HG02610 (cell line): ENCODE data around the gene SWSAP1.
"Not testable (repeated sequence)": the region's sequence is repeated elsewhere in the genome, so short reads cannot be mapped to it uniquely, and the experiment has no call there.

Experiments
- ATAC-seq: cut with Tn5 transposase; IDR thresholded peaks from one replicate; pipeline ENCODE4 v1.9.1; 2021; ENCODE audit warnings: mild to moderate bottlenecking, moderate library complexity; ENCODE audit not compliant: unreplicated experiment

The SWSAP1 gene

DNA sequence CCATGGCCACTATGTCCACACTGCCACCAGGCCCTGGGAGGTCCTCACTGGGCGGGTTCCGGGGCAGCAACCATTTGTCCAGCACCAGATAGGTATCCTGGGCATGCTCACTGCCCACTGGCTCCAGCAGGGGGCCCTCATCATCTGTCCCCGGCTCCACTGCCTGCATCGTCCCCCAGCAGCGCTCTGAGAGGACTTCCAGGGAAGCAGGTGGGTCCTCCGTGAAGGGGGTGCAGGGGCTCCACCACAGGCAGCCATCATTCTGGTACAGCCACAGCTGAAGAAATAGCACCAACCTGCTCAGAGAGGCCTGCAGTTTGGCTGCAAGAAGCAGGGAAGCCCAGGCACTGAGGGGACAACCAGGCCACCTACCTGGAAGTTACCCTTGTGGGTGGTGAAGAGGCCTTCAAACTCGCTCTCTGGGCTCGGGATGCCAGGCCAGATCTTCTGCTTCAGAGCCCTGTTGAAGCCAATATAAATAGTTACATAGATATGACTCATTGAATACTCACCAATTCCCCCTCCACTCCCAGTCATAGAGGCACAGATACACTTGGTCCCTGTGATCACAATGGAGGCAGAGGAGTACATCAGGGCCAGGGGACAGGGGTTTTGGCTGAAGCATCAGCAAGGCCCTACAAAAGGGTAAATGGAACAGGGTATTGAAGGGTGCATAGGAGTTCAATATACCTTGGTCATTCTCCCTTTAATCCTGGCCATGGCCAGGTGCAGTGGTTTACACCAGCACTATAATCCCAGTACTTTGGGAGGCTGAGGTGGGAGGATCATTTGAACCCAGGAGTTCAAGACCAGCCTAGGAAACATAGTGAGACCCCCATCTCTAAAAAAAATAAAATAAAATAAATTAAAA, 4.1 kb downstream of the SWSAP1 start:
- no peak for ATAC-seq

GRCh38 chr19:11379269-11379845, 4.9 kb downstream of the SWSAP1 start:
- ATAC-seq: not testable (repeated sequence)

DNA sequence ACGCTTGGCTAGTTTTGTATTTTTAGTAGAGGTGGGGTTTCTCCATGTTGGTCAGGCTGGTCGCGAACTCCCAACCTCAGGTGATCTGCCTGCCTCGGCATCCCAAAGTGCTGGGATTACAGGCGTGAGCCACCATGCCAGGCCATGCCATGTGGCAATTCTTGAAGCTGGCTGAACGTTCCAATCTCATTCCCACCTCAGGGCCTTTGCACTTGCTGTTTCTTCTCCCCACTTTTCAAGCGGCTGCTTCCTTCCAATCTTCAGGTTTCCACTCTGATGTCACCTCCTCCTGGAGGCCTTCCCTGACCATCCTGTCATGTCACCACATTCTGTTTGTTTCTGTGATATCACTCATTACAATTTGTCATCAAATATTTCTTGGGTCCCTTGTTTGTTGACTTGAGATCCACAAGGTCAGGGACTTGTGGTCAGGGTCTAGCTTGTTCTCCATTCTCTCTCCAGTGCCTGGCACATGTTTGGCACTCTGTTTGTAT, 5.4 kb downstream of the SWSAP1 start:
- no peak for ATAC-seq

- peak; percentile 76 for ATAC-seq
Measured at GRCh38 chr19:11380653-11381537, 6.4 kb downstream of the SWSAP1 start.

- no peak for ATAC-seq
Measured at GRCh38 chr19:11382898-11383705, 8.6 kb downstream of the SWSAP1 start.

DNA sequence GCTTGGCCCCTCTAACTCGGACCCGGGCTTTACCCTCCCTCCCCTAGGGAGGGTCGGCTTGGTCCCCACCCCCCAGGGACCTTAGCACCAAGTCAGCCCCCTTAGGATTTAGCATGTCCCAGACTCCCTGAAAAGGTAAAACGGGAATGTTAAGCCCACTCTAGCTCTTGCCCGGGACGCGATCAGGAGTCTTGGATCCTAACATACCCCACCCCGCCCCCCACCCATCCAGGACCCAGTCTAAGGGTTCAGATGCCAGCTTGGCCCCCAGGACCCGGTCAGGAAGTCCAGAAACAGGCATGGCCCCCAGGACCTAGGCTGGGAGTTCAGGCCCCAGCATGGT, 9.2 kb downstream of the SWSAP1 start:
- no peak for ATAC-seq

- no peak for ATAC-seq
Measured at GRCh38 chr19:11384778-11385129, 10.3 kb downstream of the SWSAP1 start.

GRCh38 chr19:11387162-11388034, 12.9 kb downstream of the SWSAP1 start:
- no peak for ATAC-seq

DNA sequence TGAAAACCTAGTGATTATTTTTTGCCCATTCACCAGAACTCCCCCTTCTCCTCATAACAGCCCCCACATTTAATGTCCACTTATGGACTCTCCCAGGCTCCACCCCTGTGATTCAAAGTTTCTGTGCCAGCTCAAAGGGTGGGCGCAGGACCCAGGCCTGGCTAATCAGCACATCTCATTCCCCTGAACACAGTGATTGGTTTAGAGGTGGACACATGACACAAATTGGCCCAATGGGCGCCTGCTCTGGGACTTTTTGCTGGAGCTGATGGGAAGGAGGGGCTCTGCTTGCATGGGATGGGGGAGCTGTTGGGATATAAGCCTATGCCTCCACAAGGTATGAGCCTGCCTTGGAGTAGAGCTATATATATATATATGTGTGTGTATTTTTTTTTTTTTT, 15.9 kb downstream of the SWSAP1 start:
- no peak for ATAC-seq

- ATAC-seq: no peak
Measured at GRCh38 chr19:11390933-11391680, 16.6 kb downstream of the SWSAP1 start.

DNA sequence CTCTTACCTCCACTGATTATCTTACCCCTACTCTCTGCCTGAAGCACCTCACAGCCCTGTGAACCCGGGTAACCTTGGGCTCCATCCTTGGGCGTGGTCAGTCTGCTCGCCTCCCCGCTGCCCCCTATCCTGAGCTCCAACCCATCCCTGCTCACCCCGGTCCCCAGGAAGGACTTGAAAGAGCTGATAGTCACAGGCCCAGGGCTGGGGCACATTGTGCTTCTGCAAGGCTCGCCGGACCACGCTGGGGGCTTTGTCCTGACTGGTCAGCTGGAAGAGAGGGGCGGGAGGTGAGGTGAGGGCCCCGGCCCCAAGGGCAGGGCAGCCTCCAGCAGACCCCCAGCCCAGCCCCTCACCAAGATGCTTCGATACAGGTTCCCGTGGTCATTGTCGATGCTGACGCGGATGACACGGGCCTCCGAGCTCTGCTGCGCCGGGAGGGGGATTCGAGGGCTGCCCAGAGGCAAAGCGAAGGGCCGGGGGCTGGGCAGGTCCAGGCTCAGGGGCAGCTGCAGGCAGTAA, 22.7 kb downstream of the SWSAP1 start:
- ATAC-seq: no peak

GRCh38 chr19:11399667-11400066, 25.2 kb downstream of the SWSAP1 start:
- no peak for ATAC-seq

DNA sequence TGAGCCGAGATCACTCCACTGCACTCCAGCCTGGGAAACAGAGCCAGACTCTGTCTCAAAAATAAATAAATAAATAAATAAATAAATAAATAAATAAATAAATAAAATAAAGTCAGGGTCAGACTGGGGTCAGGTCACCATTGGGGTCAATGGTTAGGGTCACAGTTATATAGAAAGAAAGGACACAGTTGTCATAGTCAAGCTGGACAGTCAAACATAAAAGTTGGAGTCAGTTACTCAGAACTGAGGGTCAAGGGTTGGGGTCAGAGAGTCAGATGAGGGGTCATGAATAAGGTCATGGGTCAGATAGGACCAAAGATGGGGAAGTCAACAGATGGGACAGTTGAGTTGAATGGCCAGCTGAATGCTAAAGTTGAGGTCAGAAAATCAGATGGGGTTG, 26.3 kb downstream of the SWSAP1 start:
- ATAC-seq: no peak

GRCh38 chr19:11401808-11402543, 27.5 kb downstream of the SWSAP1 start:
- no peak for ATAC-seq

DNA sequence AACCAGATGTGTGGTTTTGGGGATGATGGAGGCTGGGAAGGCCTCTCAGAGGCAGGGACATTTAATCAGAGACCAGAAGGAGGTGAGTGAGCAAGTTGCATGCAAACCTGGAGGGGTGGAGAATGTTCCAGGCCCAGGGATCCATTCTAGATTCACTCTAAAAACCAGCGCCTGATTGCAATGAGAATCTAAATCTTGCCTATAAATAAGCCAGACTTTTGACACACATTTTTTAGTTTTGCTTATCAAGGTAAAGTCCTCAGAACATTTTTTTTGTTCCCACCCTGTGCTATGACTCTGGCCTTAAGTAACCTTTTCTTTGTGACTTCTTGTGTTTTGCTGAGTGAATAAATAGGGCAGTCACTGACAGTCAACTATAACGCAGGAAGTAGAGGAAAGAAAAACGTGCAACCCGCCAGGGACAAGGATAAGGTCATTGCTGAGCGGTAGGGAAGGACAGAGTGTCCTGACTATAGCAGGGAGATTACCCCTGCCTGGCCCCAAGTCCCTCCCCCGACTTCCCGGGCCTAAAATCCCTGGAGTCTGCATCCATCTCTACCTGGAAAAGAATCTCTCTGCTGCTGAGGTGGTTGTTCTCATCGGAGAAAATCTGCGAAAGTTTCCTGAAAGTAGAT, 30.2 kb downstream of the SWSAP1 start:
- ATAC-seq: no peak

GRCh38 chr19:11405846-11406643, 31.6 kb downstream of the SWSAP1 start:
- no peak for ATAC-seq

- not testable (repeated sequence) for ATAC-seq
Measured at GRCh38 chr19:11406703-11407236, 32.3 kb downstream of the SWSAP1 start.
